Thymus (tissue), 11 donors: ENCODE measurements around the gene QKI. TPM values are rescaled to one million over a fixed set of nuclear protein-coding genes. Genes with fewer than 3 reads are reported as not detected.
"Not testable (repeated sequence)": the region's sequence is repeated elsewhere in the genome, so short reads cannot be mapped to it uniquely, and the experiment has no call there.

Experiments
- DNase-seq, 9 donors: peaks; one replicate each; pipeline ENCODE4 v3.0.0-alpha.2; 2013; ENCODE audit warnings: low spot score in 9 of 9, low read depth in 6 of 9, missing footprints in 1 of 9
- H3K27ac ChIP-seq, 2 donors: one replicate each; pipeline ENCODE4 v1.5.1; 2013; ENCODE audit warnings: control low read depth in 1 of 2, low read depth in 1 of 2, low read length in 1 of 2, mild to moderate bottlenecking in 1 of 2, moderate library complexity in 1 of 2
- H3K27me3 ChIP-seq, 2 donors: one replicate each; pipeline ENCODE4 v1.5.1; 2013; ENCODE audit warnings: low read length in 1 of 2; ENCODE audit not compliant: control insufficient read depth in 2 of 2, insufficient read depth in 1 of 2
- H3K36me3 ChIP-seq, 2 donors: one replicate each; pipeline ENCODE4 v1.5.1; 2013; ENCODE audit warnings: low read length in 1 of 2, mild to moderate bottlenecking in 1 of 2, moderate library complexity in 1 of 2; ENCODE audit not compliant: control insufficient read depth in 2 of 2, insufficient read depth in 2 of 2
- H3K4me1 ChIP-seq, 2 donors: one replicate each; pipeline ENCODE4 v1.5.1; 2013; ENCODE audit warnings: low read length in 2 of 2; ENCODE audit not compliant: control insufficient read depth in 2 of 2, insufficient read depth in 2 of 2
- H3K4me3 ChIP-seq, 2 donors: one replicate each; pipeline ENCODE4 v1.5.1; 2013; ENCODE audit warnings: low read length in 2 of 2, control low read depth in 1 of 2, mild to moderate bottlenecking in 1 of 2
- H3K9me3 ChIP-seq, 2 donors: one replicate each; pipeline ENCODE4 v1.5.1; 2013; ENCODE audit warnings: low read length in 1 of 2, mild to moderate bottlenecking in 1 of 2; ENCODE audit not compliant: control insufficient read depth in 2 of 2, insufficient read depth in 1 of 2
- WGBS: extraction: QIAGEN DNeasy Blood & Tissue Kit; methylation state at CpG from one replicate; pipeline ENCODE4 v1.1.7; 2013; 5-methylcytosine and 5-hydroxymethylcytosine counted together
- polyA plus RNA-seq: library from polyadenylated mRNA; stranded (reverse); fragments of 200-250 nt; gene quantifications from one replicate; pipeline ENCODE4 v1.2.3, GENCODE V29; 2013
- total RNA-seq: library from RNA; stranded (reverse); fragments of 120-200 nt; gene quantifications from one replicate; pipeline ENCODE4 v1.2.4, GENCODE V29; 2013
- donor health status: healthy.

Gene QKI
- total and polyA plus RNA-seq, 2 donors, result 23.5 to 80.1 TPM

DNA sequence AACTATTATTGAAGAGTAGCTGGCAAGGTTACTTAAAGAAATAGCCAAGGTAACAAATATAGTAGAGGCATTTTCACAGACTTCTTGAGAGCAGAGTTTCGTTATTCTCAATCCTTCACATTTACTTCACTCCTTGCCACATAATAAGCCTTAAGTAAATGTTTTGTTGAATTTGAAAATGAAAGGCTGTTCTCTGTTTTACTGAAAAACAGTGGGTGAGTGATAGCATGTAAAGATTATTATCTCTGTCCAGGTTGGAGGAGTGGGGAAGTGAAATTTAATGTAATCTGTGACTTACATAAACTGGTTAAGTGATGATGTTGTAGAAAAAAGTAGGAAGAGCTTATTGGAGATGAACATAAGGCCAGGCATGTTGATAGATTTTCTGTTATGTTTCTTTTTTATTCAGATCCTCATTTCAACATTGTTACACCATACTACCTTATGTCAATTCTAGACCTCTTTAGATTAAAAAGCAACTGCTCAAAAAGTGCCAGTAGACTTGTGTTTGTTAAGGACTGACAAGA is 55.0 kb downstream of the QKI start:
- Histone ChIP-seq H3K4me1 (no peaks in the 10 kb centered on the region), H3K27me3 (no peaks in the 10 kb centered on the region), H3K36me3 (peaks cover 0 to 3% of the 10 kb centered on the region in 2 donors), H3K9me3 (peaks cover 2 to 3% of the 10 kb centered on the region in 2 donors), H3K4me3 (no peak overlapping the region), H3K27ac (no peak overlapping the region)
- DNase-seq, result no peak
- WGBS, result 99% methylated on average over 1 of the region's 1 CpG

DNA sequence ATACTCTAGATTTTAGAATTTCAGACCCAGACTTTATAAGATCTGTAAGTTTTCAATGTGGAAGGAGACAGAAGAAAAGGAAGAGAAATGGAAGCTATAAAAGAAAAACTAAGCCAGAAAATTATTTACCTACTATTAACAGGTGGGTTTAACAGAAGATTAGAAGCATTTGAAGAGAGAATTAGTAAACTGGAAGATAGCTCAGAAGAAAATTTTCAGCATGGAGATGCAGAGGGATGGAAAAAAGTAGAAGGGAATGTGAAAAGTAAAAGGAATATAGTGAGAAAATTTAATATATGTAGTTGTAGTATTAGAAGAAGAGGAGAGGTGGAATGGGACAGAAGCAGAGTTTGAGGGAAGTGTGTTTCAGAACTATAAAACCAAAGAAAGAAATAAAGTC is 56.1 kb downstream of the QKI start:
- H3K27me3 ChIP-seq, result no peaks in the 10 kb centered on the region

DNA sequence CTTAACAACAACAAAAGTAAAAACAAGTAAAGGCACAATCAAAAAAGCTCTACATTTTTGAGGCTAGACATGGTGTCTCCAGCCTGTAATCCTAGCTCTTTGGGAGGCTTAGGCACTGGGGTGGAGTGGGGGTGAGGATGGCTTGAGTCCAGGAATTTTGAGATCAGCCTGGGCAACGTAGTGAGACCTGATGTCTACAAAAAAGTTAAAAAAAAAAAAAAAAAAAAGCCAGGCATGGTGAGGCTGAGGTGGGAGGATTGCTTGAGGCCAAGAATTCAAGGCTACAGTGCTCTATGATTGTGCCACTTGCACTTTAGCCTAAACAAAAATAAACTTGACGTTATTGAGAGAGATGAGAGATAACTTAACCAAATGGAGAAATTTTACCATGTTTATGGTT is 60.1 kb downstream of the QKI start:
- Histone ChIP-seq H3K27ac (no peak overlapping the region), H3K4me3 (no peak overlapping the region), H3K36me3 (peaks cover 0 to 5% of the 10 kb centered on the region in 2 donors), H3K4me1 (no peaks in the 10 kb centered on the region), H3K27me3 (no peaks in the 10 kb centered on the region), H3K9me3 (peaks cover 2 to 3% of the 10 kb centered on the region in 2 donors)
- DNase-seq, result no peak
- 99% methylated on average over 2 of the region's 2 CpGs for WGBS

More for the DNA sequence above, 56.1 kb downstream of the QKI start:
- no peak for DNase-seq
- H3K4me3 ChIP-seq, result no peak overlapping the region
- peaks cover 0 to 3% of the 10 kb centered on the region in 2 donors for H3K36me3 ChIP-seq
- no peak overlapping the region for H3K27ac ChIP-seq
- H3K9me3 ChIP-seq, result peaks cover 2 to 3% of the 10 kb centered on the region in 2 donors
- no peaks in the 10 kb centered on the region for H3K4me1 ChIP-seq

DNA sequence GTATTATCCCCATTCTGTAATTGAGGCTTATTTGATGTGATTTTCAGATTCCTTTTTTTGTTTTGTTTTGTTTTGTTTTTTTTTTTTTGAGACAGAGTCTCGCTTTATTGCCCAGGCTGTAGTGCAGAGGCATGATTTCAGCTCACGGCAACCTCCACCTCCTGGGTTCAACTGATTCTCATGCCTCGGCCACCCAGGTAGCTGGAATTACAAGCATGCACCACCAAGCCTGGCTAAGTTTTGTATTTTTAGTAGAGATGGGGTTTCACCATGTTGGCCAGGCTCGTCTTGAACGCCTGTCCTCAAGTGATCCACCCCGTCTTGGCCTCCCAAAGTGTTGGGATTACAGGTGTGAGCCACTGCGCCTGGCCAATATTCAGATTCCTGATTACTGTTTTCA is 62.4 kb downstream of the QKI start:
- not testable (repeated sequence) for H3K4me3 ChIP-seq, DNase-seq, H3K27me3 ChIP-seq, H3K9me3 ChIP-seq, H3K27ac ChIP-seq, H3K36me3 ChIP-seq, H3K4me1 ChIP-seq
- WGBS, result 95% methylated on average over 7 of the region's 7 CpGs

DNA sequence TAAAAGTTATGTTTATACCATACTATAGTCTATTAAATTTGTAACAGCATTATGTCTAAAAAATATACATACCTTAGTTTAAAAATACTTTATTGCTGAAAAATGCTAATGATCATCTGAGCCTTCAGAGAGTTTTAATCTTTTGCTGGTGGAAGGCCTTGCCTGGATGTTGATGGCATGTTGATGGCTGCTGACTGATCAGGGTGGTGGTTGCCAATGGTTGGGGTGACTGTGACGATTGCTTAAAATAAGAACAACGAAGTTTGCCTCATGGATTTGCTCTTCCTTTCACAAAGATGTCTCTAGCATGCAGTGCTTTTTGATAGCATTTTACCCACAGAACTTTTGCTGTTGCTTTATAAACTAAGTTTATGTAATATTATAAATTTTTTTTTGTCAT is 68.6 kb downstream of the QKI start:
- Histone ChIP-seq H3K4me3 (no peak overlapping the region), H3K4me1 (no peaks in the 10 kb centered on the region)

DNA sequence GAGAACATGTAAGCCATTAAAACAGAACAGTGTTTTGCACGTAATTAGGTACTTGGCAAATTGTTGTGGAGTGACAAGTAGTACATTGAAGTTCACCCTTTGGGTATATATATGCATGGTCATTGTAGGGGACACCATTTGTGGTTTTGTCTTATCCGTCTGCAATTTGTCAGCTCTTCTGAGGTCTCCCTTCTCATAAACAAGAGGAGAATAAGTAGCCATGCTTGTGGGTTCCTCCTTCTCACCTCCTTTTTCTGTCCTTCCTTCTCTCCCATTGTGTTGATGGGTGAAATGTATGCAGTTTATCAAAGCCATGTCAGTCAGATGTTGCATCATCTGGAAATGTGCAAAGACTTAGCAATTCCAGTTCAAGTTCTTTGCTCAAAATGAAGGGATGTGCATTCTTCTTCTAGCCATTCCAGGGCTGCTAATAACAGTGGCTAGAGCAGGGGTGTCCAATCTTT is 70.9 kb downstream of the QKI start:
- no peak for DNase-seq
- H3K4me1 ChIP-seq, result no peaks in the 10 kb centered on the region
- H3K36me3 ChIP-seq, result peaks cover 0 to 7% of the 10 kb centered on the region in 2 donors
- 96% methylated on average over 2 of the region's 2 CpGs for WGBS
- no peak overlapping the region for H3K4me3 ChIP-seq
- H3K27me3 ChIP-seq, result no peaks in the 10 kb centered on the region
- no peak overlapping the region for H3K27ac ChIP-seq
- H3K9me3 ChIP-seq, result no peaks in the 10 kb centered on the region

More for the DNA sequence above, 68.6 kb downstream of the QKI start:
- H3K27ac ChIP-seq, result no peak overlapping the region
- no peaks in the 10 kb centered on the region for H3K9me3 ChIP-seq
- H3K36me3 ChIP-seq, result peaks cover 0 to 10% of the 10 kb centered on the region in 2 donors
- no peaks in the 10 kb centered on the region for H3K27me3 ChIP-seq
- DNase-seq, result no peak
- 99% methylated on average over 2 of the region's 2 CpGs for WGBS

DNA sequence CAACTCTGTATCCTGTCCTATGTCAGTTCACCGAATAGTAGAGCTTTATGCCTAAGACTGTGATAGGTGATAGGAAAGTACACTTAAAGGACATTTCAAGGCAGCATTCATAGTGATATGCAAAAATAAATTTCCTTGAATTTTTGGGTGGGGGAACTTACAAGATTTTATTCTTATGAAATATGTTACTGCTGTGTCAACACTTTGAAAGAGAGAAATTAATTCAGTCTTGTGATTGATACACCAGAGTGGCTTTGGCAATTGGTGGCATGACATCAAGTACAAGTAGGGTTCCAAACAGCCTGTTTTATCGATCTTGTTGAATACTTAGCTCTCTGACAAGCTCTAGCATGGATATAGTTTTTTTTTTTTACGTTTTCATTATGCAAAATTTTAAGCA is 72.3 kb downstream of the QKI start:
- no peaks in the 10 kb centered on the region for H3K4me1 ChIP-seq
- H3K27me3 ChIP-seq, result no peaks in the 10 kb centered on the region
- no peak for DNase-seq
- peaks cover 0 to 4% of the 10 kb centered on the region in 2 donors for H3K36me3 ChIP-seq
- H3K4me3 ChIP-seq, result no peak overlapping the region
- H3K9me3 ChIP-seq, result no peaks in the 10 kb centered on the region
- H3K27ac ChIP-seq, result no peak overlapping the region
- 63% methylated on average over 3 of the region's 3 CpGs for WGBS

DNA sequence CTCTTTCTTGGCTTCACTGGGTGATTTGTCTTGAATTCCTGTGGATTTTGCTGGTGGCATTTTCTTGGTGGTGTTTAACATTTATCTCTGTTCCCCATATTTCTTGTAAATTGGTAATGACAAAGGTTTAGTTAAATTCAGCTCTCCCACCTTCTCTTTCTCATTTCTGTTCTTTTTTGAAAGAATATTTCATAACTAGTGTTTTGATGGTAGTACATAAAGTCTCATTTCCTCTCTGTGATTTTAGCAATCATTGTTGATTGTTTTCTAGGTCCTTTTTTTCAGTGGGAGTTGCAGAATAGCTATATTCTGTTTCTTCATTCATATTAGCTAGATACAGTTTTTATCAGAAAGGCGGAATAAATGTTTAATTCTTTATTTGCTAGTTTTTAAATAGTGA is 73.1 kb downstream of the QKI start:
- Histone ChIP-seq H3K9me3 (no peaks in the 10 kb centered on the region), H3K36me3 (no peaks in the 10 kb centered on the region), H3K4me3 (no peak overlapping the region), H3K27ac (no peak overlapping the region), H3K4me1 (no peaks in the 10 kb centered on the region), H3K27me3 (no peaks in the 10 kb centered on the region)
- DNase-seq, result no peak
- 97% methylated on average over 1 of the region's 1 CpG for WGBS

DNA sequence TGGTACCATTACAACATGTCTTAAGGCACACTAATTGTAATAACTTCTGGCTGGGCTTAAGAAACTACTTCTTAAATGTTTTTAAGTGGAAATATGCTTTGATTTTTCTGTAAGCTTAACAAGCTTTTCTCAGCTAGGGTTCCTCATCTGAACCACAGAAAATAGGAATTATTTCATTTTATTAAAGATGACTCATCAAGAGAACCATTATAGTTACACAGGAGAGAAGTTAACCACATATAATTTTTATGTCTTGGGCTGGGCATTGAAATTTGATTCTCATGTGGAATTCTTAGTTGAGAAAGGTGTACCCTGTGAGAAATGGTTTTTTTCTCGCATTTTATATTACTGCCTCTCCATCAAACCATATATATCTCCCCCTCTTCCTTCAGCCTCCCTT is 75.1 kb downstream of the QKI start:
- no peak for DNase-seq
- 98% methylated on average over 1 of the region's 1 CpG for WGBS
- H3K4me1 ChIP-seq, result no peaks in the 10 kb centered on the region
- H3K27ac ChIP-seq, result no peak overlapping the region
- no peaks in the 10 kb centered on the region for H3K9me3 ChIP-seq
- no peak overlapping the region for H3K4me3 ChIP-seq
- H3K27me3 ChIP-seq, result no peaks in the 10 kb centered on the region
- no peaks in the 10 kb centered on the region for H3K36me3 ChIP-seq
